Measurements from ENCODE around the gene C5orf46. TPM values are rescaled to one million over a fixed set of nuclear protein-coding genes. Genes with fewer than 3 reads are reported as not detected.

The C5orf46 gene
- total and polyA plus RNA-seq, 2 of the 4 experiments (the other 2 are of a cell fraction): 1.3 TPM; not detected in 1

DNA sequence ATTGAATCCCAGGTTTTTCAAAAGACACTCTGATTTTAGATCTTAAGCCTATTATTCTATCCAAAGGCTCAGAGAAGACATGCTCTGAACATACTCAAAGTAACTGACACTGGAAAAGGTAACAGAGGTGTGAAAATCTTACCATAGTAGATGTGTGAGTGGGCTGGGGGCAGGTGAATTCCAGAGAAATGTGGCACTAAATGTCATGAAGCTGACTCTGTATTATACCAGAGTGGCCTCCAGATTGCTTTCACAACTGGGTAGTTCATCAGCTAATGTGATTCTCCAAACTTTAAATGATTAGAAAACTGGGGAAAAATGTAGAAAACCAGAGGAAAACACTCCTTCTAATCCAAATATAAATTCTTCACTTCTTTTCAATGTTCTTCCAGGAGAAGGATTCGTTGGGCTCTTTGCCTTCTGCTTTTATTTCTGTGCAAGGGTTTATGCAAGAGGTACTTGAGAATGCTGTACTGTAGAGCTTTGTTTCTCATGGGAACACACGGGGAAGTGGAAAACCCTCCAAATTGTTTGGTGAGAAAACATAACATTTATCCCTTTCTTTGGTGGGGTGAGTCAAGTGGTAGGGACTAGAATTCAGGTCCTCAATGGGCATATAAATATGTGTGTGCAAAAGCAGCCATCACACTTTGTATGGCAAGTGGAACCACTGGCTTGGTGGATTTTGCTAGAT is 28.1 kb downstream of the C5orf46 start, which contains the start of gene SCGB3A2:
SCGB3A2 (plus strand) TSS at position 646 of the 694 bp plus-strand sequence. CDS start 93 bp downstream, outside the sequence.
- no peak within 1 kb of the TSS for H2BK20ac ChIP-seq (ENCODE audit: low read depth, low read length)
- H3K9me3 ChIP-seq (ENCODE audit: control insufficient read depth, insufficient read depth, low read length): no peaks in the 10 kb centered on the region
- H2AFZ ChIP-seq (replicated peaks; ENCODE audit: low read length, poor library complexity): no peak within 1 kb of the TSS
- no TSS peak for BruUV-seq (replicated peaks)
- H4K20me1 ChIP-seq (ENCODE audit: insufficient read depth, low read length): no peaks in the 10 kb centered on the region
- H3K4me1 ChIP-seq (ENCODE audit: control insufficient read depth, insufficient read depth, low read length): no peaks in the 10 kb centered on the region
- H3K27me3 ChIP-seq (ENCODE audit: control insufficient read depth, insufficient read depth, low read length): no peaks in the 10 kb centered on the region
- no peak for ATAC-seq (ENCODE audit: low read depth)
- in situ Hi-C loops (cut with MboI; ENCODE audit: low sequenced_read_pairs): no loop called here
- H3K36me3 ChIP-seq (ENCODE audit: control insufficient read depth, insufficient read depth, low read length): no peaks in the 10 kb centered on the region
- no peak within 1 kb of the TSS for H4K91ac ChIP-seq (ENCODE audit: insufficient read depth, low read depth, low read length)
- DNase-seq: no peak
- H3K14ac ChIP-seq (replicated peaks; ENCODE audit: low read depth, low read length): no peak within 1 kb of the TSS
- no CpG with 5 or more reads among the region's 2 CpGs for WGBS, 2 experiments (ENCODE audit: extremely low coverage in 2 of 2, insufficient read length in 1 of 2)
- H4K8ac ChIP-seq (ENCODE audit: low read depth in 2 of 2, low read length in 2 of 2): no peak within 1 kb of the TSS
- no peak within 1 kb of the TSS for H3K23ac ChIP-seq (ENCODE audit: low read depth, low read length)
- no peak within 1 kb of the TSS for H3K27ac ChIP-seq (ENCODE audit: insufficient read depth, low read length)
- H4K5ac ChIP-seq (ENCODE audit: low read depth, low read length): no peak within 1 kb of the TSS
- H3K9me1 ChIP-seq (ENCODE audit: insufficient read depth, low read length): no peaks in the 10 kb centered on the region
- ChIA-PET POLR2A (ENCODE audit: unreplicated experiment) (no interaction called here), CTCF (interaction anchor here (1.5 kb wide), 1 partner anchor 9 kb away, joined by 3 read pairs; no protein-coding TSS in a partner anchor)
- dilution Hi-C loops (cut with HindIII; ENCODE audit: low sequenced_read_pairs, unreplicated experiment): no loop called here
- no peak within 1 kb of the TSS for H2AK5ac ChIP-seq (ENCODE audit: low read depth, low read length)
- H3K4me2 ChIP-seq (ENCODE audit: low read depth, low read length): no peak within 1 kb of the TSS
- no peak within 1 kb of the TSS for H3K56ac ChIP-seq (ENCODE audit: extremely low read depth, insufficient read depth, low read length)
- H3K4ac ChIP-seq (ENCODE audit: low read depth, low read length): no peak within 1 kb of the TSS
- H3K18ac ChIP-seq (ENCODE audit: low read depth, low read length): no peak within 1 kb of the TSS
- no peak within 1 kb of the TSS for H2BK15ac ChIP-seq (ENCODE audit: low read depth, low read length)
- H2AK9ac ChIP-seq (replicated peaks; ENCODE audit: low read depth, low read length, poor library complexity): no peak within 1 kb of the TSS
- H3K79me1 ChIP-seq (ENCODE audit: low read depth in 1 of 2, low read length in 2 of 2): no peaks in the 10 kb centered on the region
- intact Hi-C loops (cut with micrococcal nuclease): no loop called here
- H2BK5ac ChIP-seq (ENCODE audit: low read depth, low read length, poor library complexity, severe bottlenecking): no peak within 1 kb of the TSS
- TF ChIP-seq RAD21 (IDR thresholded peaks at IDR 0.05; ENCODE audit: low read length) (no peak), MXI1 (IDR thresholded peaks at IDR 0.05; ENCODE audit: borderline replicate concordance, low read depth, low read length) (no peak)
- H3K9ac ChIP-seq (ENCODE audit: low read depth, low read length): no peak within 1 kb of the TSS
- H3K4me3 ChIP-seq (ENCODE audit: insufficient read depth, low read depth, low read length): no peak within 1 kb of the TSS
- no peak within 1 kb of the TSS for H2BK120ac ChIP-seq (ENCODE audit: low read depth, low read length)

Data from IMR-90 (cell line).